H1 (cell line): ENCODE results near the gene ANAPC15. TPM values are rescaled to one million over a fixed set of nuclear protein-coding genes. Genes with fewer than 3 reads are reported as not detected.
A peak's percentile ranks its signal among the peaks of the same experiment; 100 is the strongest.

ENCODE experiments used
- CTCF ChIA-PET: fragments of 300-600 bp; sonication (Branson Sonifier 250); formaldehyde crosslinking; loops from one replicate; lab custom pipeline; 2021; ENCODE audit not compliant: partially characterized antibody; lab: Charles Lee
- POLR2A ChIA-PET: fragments of 300-600 bp; sonication (Branson Sonifier 250); formaldehyde crosslinking; loops from one replicate; lab custom pipeline; 2021; ENCODE audit warnings: inconsistent platforms; ENCODE audit not compliant: partially characterized antibody; lab: Charles Lee
- DNase-seq, 2 experiments: peaks; one replicate each; pipeline versions ENCODE4 v3.0.0 to v3.0.0-alpha.2; 2010 to 2022; ENCODE audit warnings: low spot score in 2 of 2, low read depth in 1 of 2, mixed read lengths in 1 of 2
- FAIRE-seq: peaks from 2 replicates; lab custom pipeline; 2011; peaks lifted over from hg19 to GRCh38; lab: Jason Lieb, UNC
- H2AFZ ChIP-seq: 2 replicates; pipeline ENCODE4 v1.8.1; 2012; ENCODE audit warnings: low read length, inconsistent platforms
- H2AK5ac ChIP-seq: 2 replicates; pipeline ENCODE4 v1.6.1; 2013; ENCODE audit warnings: low read depth, low read length
- H2BK120ac ChIP-seq: replicated peaks from 2 replicates; pipeline ENCODE3; 2013; ENCODE audit warnings: low read depth, low read length, inconsistent platforms
- H2BK12ac ChIP-seq: 2 replicates; pipeline ENCODE4 v1.6.1; 2013; ENCODE audit warnings: low read depth, low read length
- H2BK15ac ChIP-seq: 2 replicates; pipeline ENCODE4 v1.6.1; 2013; ENCODE audit warnings: low read length
- H2BK20ac ChIP-seq: 2 replicates; pipeline ENCODE4 v1.6.1; 2013; ENCODE audit warnings: low read length
- H2BK5ac ChIP-seq: 2 replicates; pipeline ENCODE4 v1.6.1; 2013; ENCODE audit warnings: low read depth, low read length
- H3K14ac ChIP-seq: 2 replicates; pipeline ENCODE4 v1.6.1; 2013; ENCODE audit warnings: inconsistent platforms; ENCODE audit not compliant: insufficient read length
- H3K18ac ChIP-seq: 2 replicates; pipeline ENCODE4 v1.6.1; 2013; ENCODE audit warnings: low read length; ENCODE audit errors: extremely low read depth
- H3K23ac ChIP-seq: 2 replicates; pipeline ENCODE4 v1.6.1; 2013; ENCODE audit warnings: inconsistent platforms; ENCODE audit not compliant: insufficient read length
- H3K23me2 ChIP-seq: 2 replicates; pipeline ENCODE4 v1.6.1; 2013; ENCODE audit warnings: low read depth, low read length
- H3K27ac ChIP-seq: 2 replicates; pipeline ENCODE4 v1.6.1; 2011; ENCODE audit warnings: low read depth, low read length, inconsistent platforms
- H3K27me3 ChIP-seq, 4 experiments: replicated peaks in 1 of 4; 1 replicate in 1 of 4; 2 replicates in 3 of 4; pipeline versions ENCODE4 v1.6.1 to v1.8.1; 2011 to 2013; ENCODE audit warnings: low read length in 3 of 4, mild to moderate bottlenecking in 3 of 4, inconsistent platforms in 2 of 4, mixed read lengths in 2 of 4, moderate library complexity in 1 of 4; ENCODE audit not compliant: control insufficient read depth in 3 of 4, insufficient read depth in 3 of 4; ENCODE audit errors: extremely low read depth in 1 of 4
- H3K36me3 ChIP-seq, 4 experiments: 2 replicates each; pipeline versions ENCODE4 v1.6.1 to v1.8.1; 2011 to 2013; ENCODE audit warnings: mild to moderate bottlenecking in 4 of 4, low read length in 3 of 4, moderate library complexity in 2 of 4, control low read depth in 1 of 4, inconsistent platforms in 1 of 4; ENCODE audit not compliant: insufficient read depth in 4 of 4, control insufficient read depth in 2 of 4
- H3K4ac ChIP-seq: replicated peaks from 2 replicates; pipeline ENCODE3; 2013; ENCODE audit warnings: low read length, low read depth, mixed read lengths, inconsistent platforms; ENCODE audit not compliant: insufficient read length
- H3K4me1 ChIP-seq, 4 experiments: replicated peaks in 1 of 4; 1 replicate in 1 of 4; 2 replicates in 3 of 4; pipeline versions ENCODE4 v1.6.1 to v1.8.1; 2011 to 2013; ENCODE audit warnings: low read length in 3 of 4, inconsistent platforms in 2 of 4, mixed read lengths in 1 of 4; ENCODE audit not compliant: insufficient read depth in 4 of 4, control insufficient read depth in 3 of 4
- H3K4me2 ChIP-seq, 2 experiments: 2 replicates each; pipeline versions ENCODE4 v1.6.1 to v1.8.1; 2011 to 2013; ENCODE audit warnings: low read depth in 2 of 2, low read length in 2 of 2, control low read depth in 1 of 2, inconsistent platforms in 1 of 2, mild to moderate bottlenecking in 1 of 2; ENCODE audit not compliant: insufficient read depth in 1 of 2
- H3K4me3 ChIP-seq, 4 experiments: fragments of 200-600, 300-600 bp in 1 of 4; sonication (generic), shearing (Covaris generic), sonication (Bioruptor Twin) in 1 of 4; 2 replicates each; pipeline versions ENCODE4 v1.5.1 to v1.8.1; 2011 to 2016; ENCODE audit warnings: low read length in 4 of 4, low read depth in 3 of 4, control low read depth in 2 of 4, inconsistent platforms in 2 of 4, mild to moderate bottlenecking in 2 of 4, mixed read lengths in 1 of 4, moderate library complexity in 1 of 4; ENCODE audit not compliant: insufficient read depth in 2 of 4; ENCODE audit errors: extremely low read depth in 1 of 4
- H3K56ac ChIP-seq: replicated peaks from 2 replicates; pipeline ENCODE3; 2013; ENCODE audit warnings: low read depth, mild to moderate bottlenecking, mixed read lengths, low read length, inconsistent platforms; ENCODE audit not compliant: insufficient read length
- H3K79me1 ChIP-seq: 2 replicates; pipeline ENCODE4 v1.6.1; 2013; ENCODE audit warnings: low read depth, low read length, control low read depth
- H3K79me2 ChIP-seq, 2 experiments: 2 replicates each; pipeline versions ENCODE4 v1.6.1 to v1.8.1; 2012 to 2013; ENCODE audit warnings: low read length in 2 of 2, mild to moderate bottlenecking in 2 of 2, inconsistent platforms in 1 of 2; ENCODE audit not compliant: insufficient read depth in 2 of 2, control insufficient read depth in 1 of 2
- H3K9ac ChIP-seq, 4 experiments: replicated peaks in 1 of 4; 1 replicate in 1 of 4; 2 replicates in 3 of 4; pipeline versions ENCODE4 v1.6.1 to v1.8.1; 2011 to 2013; ENCODE audit warnings: low read depth in 3 of 4, low read length in 3 of 4, control low read depth in 2 of 4, mild to moderate bottlenecking in 2 of 4, moderate library complexity in 2 of 4, inconsistent platforms in 1 of 4; ENCODE audit errors: extremely low read depth in 1 of 4
- H3K9me3 ChIP-seq, 2 experiments: 2 replicates each; pipeline versions ENCODE4 v1.6.1 to v1.8.1; 2012 to 2013; ENCODE audit warnings: mild to moderate bottlenecking in 2 of 2, moderate library complexity in 2 of 2, control low read depth in 1 of 2, inconsistent platforms in 1 of 2, low read depth in 1 of 2, low read length in 1 of 2, mixed read lengths in 1 of 2; ENCODE audit not compliant: insufficient read depth in 2 of 2
- H4K20me1 ChIP-seq, 2 experiments: replicated peaks in 1 of 2; 2 replicates each; pipeline versions ENCODE3 to v1.8.1; 2011 to 2013; ENCODE audit warnings: inconsistent platforms in 2 of 2, low read length in 2 of 2, mild to moderate bottlenecking in 1 of 2; ENCODE audit not compliant: insufficient read depth in 2 of 2, control insufficient read depth in 1 of 2
- H4K5ac ChIP-seq: 2 replicates; pipeline ENCODE4 v1.6.1; 2013; ENCODE audit warnings: low read length, low read depth, mixed read lengths, inconsistent platforms; ENCODE audit not compliant: insufficient read length
- H4K8ac ChIP-seq: 2 replicates; pipeline ENCODE4 v1.8.0; 2013; ENCODE audit warnings: mild to moderate bottlenecking, moderate library complexity, low read length, inconsistent platforms; ENCODE audit not compliant: insufficient read depth; ENCODE audit errors: extremely low read depth
- H4K91ac ChIP-seq: replicated peaks from 2 replicates; pipeline ENCODE3; 2013; ENCODE audit warnings: low read length, mixed read lengths, inconsistent platforms; ENCODE audit not compliant: insufficient read length
- RAD21 ChIP-seq, 2 experiments: IDR thresholded peaks in 1 of 2; conservative IDR thresholded peaks in 1 of 2; 2 replicates each; pipeline ENCODE4 v1.6.1; 2011; ENCODE audit warnings: low read depth in 2 of 2, low read length in 2 of 2, improper control_type of control experiment in 1 of 2, inconsistent platforms in 1 of 2, mild to moderate bottlenecking in 1 of 2, moderate library complexity in 1 of 2
- SP4 ChIP-seq: IDR thresholded peaks from 2 replicates; pipeline ENCODE4 v1.6.1; 2012; ENCODE audit warnings: low read length, inconsistent platforms
- WGBS, 2 experiments: shearing (Covaris generic) in 1 of 2; methylation state at CpG; one replicate each; pipeline versions ENCODE4 v1.1.6 to v1.1.7; 2013 to 2015; ENCODE audit warnings: low lambda C conversion rate in 2 of 2, mixed read lengths in 2 of 2, inconsistent platforms in 1 of 2, low coverage in 1 of 2, missing lambda C conversion rate in 1 of 2; ENCODE audit not compliant: insufficient replicate concordance in 2 of 2, insufficient coverage in 1 of 2, insufficient read length in 1 of 2; ENCODE audit errors: extremely low coverage in 1 of 2, missing lambda C conversion rate in 1 of 2; 5-methylcytosine and 5-hydroxymethylcytosine counted together
- polyA plus RNA-seq, 7 experiments: library from polyadenylated mRNA; depleted of rRNA in 3 of 7; stranded (reverse) in 5 of 7; unstranded in 2 of 7; fragments of >200 nt in 5 of 7; fragments of 200-250 nt in 2 of 7; gene quantifications; 1 replicate in 5 of 7; 2 replicates in 1 of 7; 4 replicates in 1 of 7; pipeline versions ENCODE4 v1.2.1 to v1.2.3, GENCODE V29; 2011 to 2013; ENCODE audit warnings: missing spikeins in 2 of 7, mixed read lengths in 2 of 7
- total RNA-seq: library from RNA; stranded (reverse); fragmentation: NEBNext Ultra II Directional; extraction: Animal tissue kit (Norgen Biotek cat#: 25700); gene quantifications from 2 replicates; pipeline ENCODE4 v1.2.1, GENCODE V29; 2021
- TF ChIP-seq, protein P1 (sequence below), 3 experiments: IDR thresholded peaks; 1 replicate in 2 of 3; 2 replicates in 1 of 3; pipeline versions ENCODE4 v1.5.1 to v1.6.1; 2011; ENCODE audit warnings: low read length in 3 of 3, mild to moderate bottlenecking in 3 of 3, inconsistent platforms in 2 of 3, low read depth in 1 of 3, moderate library complexity in 1 of 3; ENCODE audit not compliant: insufficient read depth in 1 of 3; ENCODE audit errors: control extremely low read depth in 1 of 3

Gene ANAPC15
- total and polyA plus RNA-seq, 2 of the 8 experiments (the other 6 are each of a cell fraction or from before 2014, with no cell fraction given): 66.2 to 74.9 TPM

- POLR2A ChIA-PET: interaction anchor here (0.8 to 2.0 kb wide), 5 partner anchors 11 to 45 kb away, joined by 4 to 6 read pairs (median 5); partner anchors contain the start of gene ANAPC15
- no peak overlapping the region for H2BK120ac ChIP-seq
- no peak overlapping the region for H2BK15ac ChIP-seq
- H3K79me1 ChIP-seq: peaks cover 11% of the 10 kb centered on the region; the same call in 1 of the 2 replicates
- no peak overlapping the region for H2BK5ac ChIP-seq
- no peak overlapping the region for H3K27ac ChIP-seq
- H2AFZ ChIP-seq: no peak overlapping the region
- H3K18ac ChIP-seq: no peak overlapping the region
- peaks cover 4 to 13% of the 10 kb centered on the region in 2 experiments for H4K20me1 ChIP-seq
- peaks cover 25 to 95% of the 10 kb centered on the region in 2 experiments for H3K79me2 ChIP-seq
- H3K36me3 ChIP-seq: no peaks in the 10 kb centered on the region; a peak in 2 of 8 replicates
- FAIRE-seq: no peak
- no peak overlapping the region for H3K23ac ChIP-seq
- H3K4ac ChIP-seq: no peak overlapping the region
- H3K4me2 ChIP-seq: no peak overlapping the region
- H2BK20ac ChIP-seq: no peak overlapping the region
- H3K14ac ChIP-seq: no peak overlapping the region
- H3K23me2 ChIP-seq: peaks cover 4% of the 10 kb centered on the region; the same call in 1 of the 2 replicates
- H4K91ac ChIP-seq: no peak overlapping the region
- no peak overlapping the region for H3K56ac ChIP-seq
- H4K5ac ChIP-seq: no peak overlapping the region
- no peak overlapping the region for H3K4me3 ChIP-seq
- WGBS, 2 experiments: 94% methylated on average over 1 of the region's 1 CpG; no CpG with 5 or more reads in 1 of the 2 experiments
- DNase-seq: no peak
- TF ChIP-seq SP4 (no peak), RAD21 (IDR thresholded peaks at IDR 0.05 in 1 of 2, conservative IDR thresholded peaks at IDR 0.05 in 1 of 2; ENCODE audit: low read depth in 2 of 2, low read length in 2 of 2) (peak in 1 of 2 experiments; percentile 26; a peak in 2 of 4 replicates)
- TF ChIP-seq, protein P1, sequence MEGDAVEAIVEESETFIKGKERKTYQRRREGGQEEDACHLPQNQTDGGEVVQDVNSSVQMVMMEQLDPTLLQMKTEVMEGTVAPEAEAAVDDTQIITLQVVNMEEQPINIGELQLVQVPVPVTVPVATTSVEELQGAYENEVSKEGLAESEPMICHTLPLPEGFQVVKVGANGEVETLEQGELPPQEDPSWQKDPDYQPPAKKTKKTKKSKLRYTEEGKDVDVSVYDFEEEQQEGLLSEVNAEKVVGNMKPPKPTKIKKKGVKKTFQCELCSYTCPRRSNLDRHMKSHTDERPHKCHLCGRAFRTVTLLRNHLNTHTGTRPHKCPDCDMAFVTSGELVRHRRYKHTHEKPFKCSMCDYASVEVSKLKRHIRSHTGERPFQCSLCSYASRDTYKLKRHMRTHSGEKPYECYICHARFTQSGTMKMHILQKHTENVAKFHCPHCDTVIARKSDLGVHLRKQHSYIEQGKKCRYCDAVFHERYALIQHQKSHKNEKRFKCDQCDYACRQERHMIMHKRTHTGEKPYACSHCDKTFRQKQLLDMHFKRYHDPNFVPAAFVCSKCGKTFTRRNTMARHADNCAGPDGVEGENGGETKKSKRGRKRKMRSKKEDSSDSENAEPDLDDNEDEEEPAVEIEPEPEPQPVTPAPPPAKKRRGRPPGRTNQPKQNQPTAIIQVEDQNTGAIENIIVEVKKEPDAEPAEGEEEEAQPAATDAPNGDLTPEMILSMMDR (IDR thresholded peaks at IDR 0.05; ENCODE audit: control extremely low read depth in 1 of 3, insufficient read depth in 1 of 3, low read depth in 1 of 3, low read length in 3 of 3): peak; percentile 8 to 53 (median 11); a peak in 2 of 4 replicates
- CTCF ChIA-PET: interaction anchor here (0.8 to 5.1 kb wide), 22 partner anchors 9 to 174 kb away, joined by 3 to 33 read pairs (median 4); no protein-coding TSS in a partner anchor
- H3K4me1 ChIP-seq: peaks cover 0 to 11% (median 0%) of the 10 kb centered on the region in 4 experiments; a peak in 3 of 7 replicates
- no peak overlapping the region for H2AK5ac ChIP-seq
- H4K8ac ChIP-seq: no peak overlapping the region
- H3K9ac ChIP-seq: no peak overlapping the region
- no peaks in the 10 kb centered on the region for H3K9me3 ChIP-seq
- no peak overlapping the region for H2BK12ac ChIP-seq
- no peaks in the 10 kb centered on the region for H3K27me3 ChIP-seq
Observed at GRCh38 chr11:72075109-72075508, 37.4 kb downstream of the ANAPC15 start.
